ENCODE data around the gene SPNS2. TPM values are rescaled to one million over a fixed set of nuclear protein-coding genes. Genes with fewer than 3 reads are reported as not detected.

Gene SPNS2, protein sequence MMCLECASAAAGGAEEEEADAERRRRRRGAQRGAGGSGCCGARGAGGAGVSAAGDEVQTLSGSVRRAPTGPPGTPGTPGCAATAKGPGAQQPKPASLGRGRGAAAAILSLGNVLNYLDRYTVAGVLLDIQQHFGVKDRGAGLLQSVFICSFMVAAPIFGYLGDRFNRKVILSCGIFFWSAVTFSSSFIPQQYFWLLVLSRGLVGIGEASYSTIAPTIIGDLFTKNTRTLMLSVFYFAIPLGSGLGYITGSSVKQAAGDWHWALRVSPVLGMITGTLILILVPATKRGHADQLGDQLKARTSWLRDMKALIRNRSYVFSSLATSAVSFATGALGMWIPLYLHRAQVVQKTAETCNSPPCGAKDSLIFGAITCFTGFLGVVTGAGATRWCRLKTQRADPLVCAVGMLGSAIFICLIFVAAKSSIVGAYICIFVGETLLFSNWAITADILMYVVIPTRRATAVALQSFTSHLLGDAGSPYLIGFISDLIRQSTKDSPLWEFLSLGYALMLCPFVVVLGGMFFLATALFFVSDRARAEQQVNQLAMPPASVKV
- total RNA-seq: 0.65 and 1.3 TPM in 2 replicates

GRCh38 chr17:4498461-4499397 is at the start of gene SPNS2:
Gene SPNS2 (plus strand): TSS chr17:4498881. CDS start chr17:4499048, 167 bp downstream.

GRCh38 chr17:4554997-4555799 is 56.5 kb downstream of the SPNS2 start, which contains the start of gene MYBBP1A:
Gene MYBBP1A (minus strand): TSS chr17:4555384. CDS start chr17:4555324, 60 bp downstream.

GRCh38 chr17:4560421-4560820 is 61.7 kb downstream of the SPNS2 start, which contains the start of gene GGT6:
Gene GGT6 (minus strand): TSS chr17:4560577. CDS start chr17:4560521, 56 bp downstream.

GRCh38 chr17:4584101-4584916 is 85.6 kb downstream of the SPNS2 start, which contains the start of gene SMTNL2:
Gene SMTNL2 (plus strand): TSS chr17:4584529. CDS start chr17:4584606, 77 bp downstream.

Other genes starting within 250 kb of the SPNS2 start
- 49.3 and 49.9 TPM in 2 replicates for gene ANKFY1, start 234.9 kb upstream of the SPNS2 start, total RNA-seq
- gene UBE2G1, start 132.2 kb upstream of the SPNS2 start, total RNA-seq: 44.9 and 45.0 TPM in 2 replicates
- not detected in 2 replicates for gene SPNS3, start 64.9 kb upstream of the SPNS2 start, total RNA-seq
- gene MYBBP1A, start 56.5 kb downstream of the SPNS2 start, total RNA-seq: 36.4 and 48.7 TPM in 2 replicates
- gene GGT6, start 61.7 kb downstream of the SPNS2 start, total RNA-seq: not detected in 2 replicates
- not detected in 2 replicates for gene SMTNL2, start 85.6 kb downstream of the SPNS2 start, total RNA-seq
- gene ALOX15, start 142.8 kb downstream of the SPNS2 start, total RNA-seq: not detected in 2 replicates
- 16.2 and 21.5 TPM in 2 replicates for gene PELP1, start 205.3 kb downstream of the SPNS2 start, total RNA-seq
- gene ARRB2, start 211.8 kb downstream of the SPNS2 start, total RNA-seq: 5.5 and 5.8 TPM in 2 replicates
- 12.1 and 13.9 TPM in 2 replicates for gene MED11, start 232.5 kb downstream of the SPNS2 start, total RNA-seq
- gene ZMYND15, start 241.0 kb downstream of the SPNS2 start, total RNA-seq: 0.65 TPM in 2 replicates
- gene CXCL16, start 241.0 kb downstream of the SPNS2 start, total RNA-seq: 9.7 and 11.0 TPM in 2 replicates